GM23338 (cell line): ENCODE results near the gene SNUPN. TPM values are rescaled to one million over a fixed set of nuclear protein-coding genes. Genes with fewer than 3 reads are reported as not detected.

Experiments used
- ATAC-seq: fragments of 200-7000 bp; cut with Tn5 transposase; 3 replicates; pipeline ENCODE4 v1.9.1; 2020
- DNase-seq: peaks from one replicate; pipeline ENCODE4 v3.0.0-alpha.2; 2015; ENCODE audit warnings: low spot score
- H2AFZ ChIP-seq: fragments of 200-600 bp; sonication (generic); 2 replicates; pipeline ENCODE4 v1.8.0; 2016; ENCODE audit warnings: antibody characterized with exemption, mild to moderate bottlenecking, moderate library complexity
- H3F3A ChIP-seq: fragments of 200-600 bp; sonication (generic); replicated peaks from 2 replicates; pipeline ENCODE4 v1.8.0; 2017; ENCODE audit warnings: antibody characterized with exemption, mixed run types, low read depth
- H3K27ac ChIP-seq: fragments of 200-600 bp; sonication (generic); 2 replicates; pipeline ENCODE4 v1.6.1; 2016; ENCODE audit warnings: low read depth
- H3K27me3 ChIP-seq: fragments of 200-600 bp; sonication (generic); 2 replicates; pipeline ENCODE4 v1.8.0; 2016; ENCODE audit warnings: mild to moderate bottlenecking, mixed run types, moderate library complexity; ENCODE audit not compliant: insufficient read depth
- H3K36me3 ChIP-seq: fragments of 200-600 bp; sonication (generic); 2 replicates; pipeline ENCODE4 v1.8.0; 2016; ENCODE audit warnings: mild to moderate bottlenecking; ENCODE audit not compliant: insufficient read depth
- H3K4me1 ChIP-seq: fragments of 200-600 bp; sonication (generic); 2 replicates; pipeline ENCODE4 v1.8.0; 2016; ENCODE audit warnings: mild to moderate bottlenecking, moderate library complexity; ENCODE audit not compliant: insufficient read depth
- H3K4me2 ChIP-seq: fragments of 200-600 bp; sonication (generic); 2 replicates; pipeline ENCODE4 v1.7.1; 2017; ENCODE audit warnings: mixed run types
- H3K4me3 ChIP-seq: fragments of 200-600 bp; sonication (generic); 2 replicates; pipeline ENCODE4 v1.6.1; 2016; ENCODE audit warnings: mixed run types
- H3K79me2 ChIP-seq: fragments of 200-600 bp; sonication (generic); replicated peaks from 2 replicates; pipeline ENCODE4 v1.8.0; 2017; ENCODE audit warnings: mild to moderate bottlenecking; ENCODE audit not compliant: insufficient read depth
- H3K9me2 ChIP-seq: fragments of 200-600 bp; sonication (generic); 2 replicates; pipeline ENCODE4 v1.8.0; 2017; ENCODE audit not compliant: insufficient read depth
- H4K20me1 ChIP-seq: fragments of 200-600 bp; sonication (generic); replicated peaks from 2 replicates; pipeline ENCODE4 v1.8.0; 2017; ENCODE audit warnings: mild to moderate bottlenecking; ENCODE audit not compliant: insufficient read depth
- H3K27ac Mint-ChIP-seq: 2 replicates; pipeline ENCODE4 v1.8.0; 2020; ENCODE audit warnings: inconsistent platforms, mild to moderate bottlenecking, moderate library complexity, mixed read lengths
- H3K27me3 Mint-ChIP-seq: 3 replicates; pipeline ENCODE4 v1.8.0; 2022; ENCODE audit warnings: low read depth, mild to moderate bottlenecking, moderate library complexity, mixed read lengths, inconsistent platforms; ENCODE audit not compliant: insufficient read depth, poor library complexity
- H3K36me3 Mint-ChIP-seq: 3 replicates; pipeline ENCODE4 v1.8.0; 2021; ENCODE audit warnings: low read depth, mild to moderate bottlenecking, inconsistent platforms, moderate library complexity, mixed read lengths
- H3K4me1 Mint-ChIP-seq: 3 replicates; pipeline ENCODE4 v1.8.0; 2020; ENCODE audit warnings: mild to moderate bottlenecking, inconsistent platforms, mixed read lengths
- H3K4me3 Mint-ChIP-seq: 3 replicates; pipeline ENCODE4 v1.8.0; 2021; ENCODE audit warnings: moderate library complexity, mild to moderate bottlenecking, inconsistent platforms, mixed read lengths
- H3K9me3 Mint-ChIP-seq: 3 replicates; pipeline ENCODE4 v1.8.0; 2020; ENCODE audit warnings: moderate library complexity, mild to moderate bottlenecking, inconsistent platforms, mixed read lengths
- JUNB ChIP-seq: IDR thresholded peaks from one replicate; pipeline ENCODE4 v1.6.1; 2016; ENCODE audit warnings: antibody characterized with exemption; ENCODE audit not compliant: unreplicated experiment
- NANOG ChIP-seq: IDR thresholded peaks from 2 replicates; pipeline ENCODE4 v1.6.1; 2016; ENCODE audit warnings: antibody characterized with exemption, borderline replicate concordance
- POLR2AphosphoS5 ChIP-seq: IDR thresholded peaks from 2 replicates; pipeline ENCODE4 v1.6.1; 2016; ENCODE audit warnings: antibody characterized with exemption, low read depth
- ZNF114 ChIP-seq: fragments of 250-450 bp; sonication (Bioruptor Pico); IDR thresholded peaks from 2 replicates; pipeline ENCODE4 v1.5.0; 2020; ENCODE audit warnings: mild to moderate bottlenecking, moderate library complexity
- polyA plus RNA-seq: library from polyadenylated mRNA; unstranded; fragments of >200 nt; fragmentation: Nextera tagmentation; extraction: Ambion mirVana; gene quantifications from 2 replicates; pipeline ENCODE4 v1.2.1, GENCODE V29; 2016
- total RNA-seq: library from RNA; depleted of rRNA; stranded (reverse); fragments of >200 nt; shearing (Covaris generic); gene quantifications from 2 replicates; pipeline ENCODE4 v1.2.3, GENCODE V29; 2014
- TF ChIP-seq, protein P1 (sequence below): IDR thresholded peaks from one replicate; pipeline ENCODE4 v1.6.1; 2018; ENCODE audit warnings: antibody characterized with exemption; ENCODE audit not compliant: unreplicated experiment
- TF ChIP-seq, protein P2 (sequence below), 2 experiments: fragments of 200-600 bp in 1 of 2; sonication (generic) in 1 of 2; conservative IDR thresholded peaks; 2 replicates each; pipeline versions ENCODE4 v1.5.1 to v1.6.1; 2016 to 2017; ENCODE audit warnings: antibody characterized with exemption in 2 of 2, low read depth in 2 of 2, mild to moderate bottlenecking in 2 of 2, moderate library complexity in 1 of 2
- TF ChIP-seq, protein P3 (sequence below): fragments of 250-450 bp; sonication (Bioruptor Pico); IDR thresholded peaks from 2 replicates; pipeline ENCODE4 v1.5.0; 2020; ENCODE audit warnings: mild to moderate bottlenecking, moderate library complexity

The SNUPN gene
- total and polyA plus RNA-seq, 2 experiments from 2014 or later: 20.5 to 27.7 TPM

DNA sequence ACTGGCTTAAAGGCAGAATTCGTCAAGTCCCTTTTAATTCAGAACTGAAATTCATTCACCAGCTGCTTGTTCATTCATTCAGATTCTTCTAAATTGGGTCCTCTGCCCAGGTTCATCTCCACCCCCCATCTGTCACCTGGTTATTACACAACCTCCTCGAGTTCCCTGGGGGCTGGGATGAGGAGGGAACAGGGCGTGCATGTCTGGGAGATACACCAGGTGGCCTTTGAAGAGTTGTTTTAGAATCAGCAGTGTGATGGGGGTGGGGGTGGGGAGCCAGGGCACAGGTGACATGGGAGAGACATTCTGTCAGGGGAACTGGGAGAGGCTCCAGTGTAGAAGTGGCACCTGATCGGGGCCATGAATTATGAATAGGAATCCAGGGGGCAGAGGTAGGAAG, 30.4 kb upstream of the SNUPN start:
- Mint-ChIP-seq H3K4me3 (no peak overlapping the region; the same call in 2 of the 3 replicates), H3K27me3 (peaks cover 16% of the 10 kb centered on the region), H3K27ac (no peak overlapping the region), H3K36me3 (peaks cover 18% of the 10 kb centered on the region), H3K4me1 (peaks cover 37% of the 10 kb centered on the region), H3K9me3 (no peaks in the 10 kb centered on the region; the same call in 2 of the 3 replicates)
- Histone ChIP-seq H3K4me3 (no peak overlapping the region), H3K4me2 (no peak overlapping the region), H3F3A (0 out of 2 replicates have a peak, but pooled peaks cover 2% of the 10 kb centered on the region), H3K36me3 (no peaks in the 10 kb centered on the region; the same call in 1 of the 2 replicates), H3K9me2 (no peaks in the 10 kb centered on the region), H2AFZ (no peak overlapping the region), H3K27ac (no peak overlapping the region), H3K79me2 (peaks cover 47% of the 10 kb centered on the region), H4K20me1 (peaks cover 11% of the 10 kb centered on the region), H3K27me3 (no peaks in the 10 kb centered on the region), H3K4me1 (peaks cover under 1% of the 10 kb centered on the region; the same call in 1 of the 2 replicates)
- no peak for DNase-seq
- no peak for TF ChIP-seq NANOG
- TF ChIP-seq, protein P1, sequence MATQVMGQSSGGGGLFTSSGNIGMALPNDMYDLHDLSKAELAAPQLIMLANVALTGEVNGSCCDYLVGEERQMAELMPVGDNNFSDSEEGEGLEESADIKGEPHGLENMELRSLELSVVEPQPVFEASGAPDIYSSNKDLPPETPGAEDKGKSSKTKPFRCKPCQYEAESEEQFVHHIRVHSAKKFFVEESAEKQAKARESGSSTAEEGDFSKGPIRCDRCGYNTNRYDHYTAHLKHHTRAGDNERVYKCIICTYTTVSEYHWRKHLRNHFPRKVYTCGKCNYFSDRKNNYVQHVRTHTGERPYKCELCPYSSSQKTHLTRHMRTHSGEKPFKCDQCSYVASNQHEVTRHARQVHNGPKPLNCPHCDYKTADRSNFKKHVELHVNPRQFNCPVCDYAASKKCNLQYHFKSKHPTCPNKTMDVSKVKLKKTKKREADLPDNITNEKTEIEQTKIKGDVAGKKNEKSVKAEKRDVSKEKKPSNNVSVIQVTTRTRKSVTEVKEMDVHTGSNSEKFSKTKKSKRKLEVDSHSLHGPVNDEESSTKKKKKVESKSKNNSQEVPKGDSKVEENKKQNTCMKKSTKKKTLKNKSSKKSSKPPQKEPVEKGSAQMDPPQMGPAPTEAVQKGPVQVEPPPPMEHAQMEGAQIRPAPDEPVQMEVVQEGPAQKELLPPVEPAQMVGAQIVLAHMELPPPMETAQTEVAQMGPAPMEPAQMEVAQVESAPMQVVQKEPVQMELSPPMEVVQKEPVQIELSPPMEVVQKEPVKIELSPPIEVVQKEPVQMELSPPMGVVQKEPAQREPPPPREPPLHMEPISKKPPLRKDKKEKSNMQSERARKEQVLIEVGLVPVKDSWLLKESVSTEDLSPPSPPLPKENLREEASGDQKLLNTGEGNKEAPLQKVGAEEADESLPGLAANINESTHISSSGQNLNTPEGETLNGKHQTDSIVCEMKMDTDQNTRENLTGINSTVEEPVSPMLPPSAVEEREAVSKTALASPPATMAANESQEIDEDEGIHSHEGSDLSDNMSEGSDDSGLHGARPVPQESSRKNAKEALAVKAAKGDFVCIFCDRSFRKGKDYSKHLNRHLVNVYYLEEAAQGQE: no peak
- TF ChIP-seq, protein P2, sequence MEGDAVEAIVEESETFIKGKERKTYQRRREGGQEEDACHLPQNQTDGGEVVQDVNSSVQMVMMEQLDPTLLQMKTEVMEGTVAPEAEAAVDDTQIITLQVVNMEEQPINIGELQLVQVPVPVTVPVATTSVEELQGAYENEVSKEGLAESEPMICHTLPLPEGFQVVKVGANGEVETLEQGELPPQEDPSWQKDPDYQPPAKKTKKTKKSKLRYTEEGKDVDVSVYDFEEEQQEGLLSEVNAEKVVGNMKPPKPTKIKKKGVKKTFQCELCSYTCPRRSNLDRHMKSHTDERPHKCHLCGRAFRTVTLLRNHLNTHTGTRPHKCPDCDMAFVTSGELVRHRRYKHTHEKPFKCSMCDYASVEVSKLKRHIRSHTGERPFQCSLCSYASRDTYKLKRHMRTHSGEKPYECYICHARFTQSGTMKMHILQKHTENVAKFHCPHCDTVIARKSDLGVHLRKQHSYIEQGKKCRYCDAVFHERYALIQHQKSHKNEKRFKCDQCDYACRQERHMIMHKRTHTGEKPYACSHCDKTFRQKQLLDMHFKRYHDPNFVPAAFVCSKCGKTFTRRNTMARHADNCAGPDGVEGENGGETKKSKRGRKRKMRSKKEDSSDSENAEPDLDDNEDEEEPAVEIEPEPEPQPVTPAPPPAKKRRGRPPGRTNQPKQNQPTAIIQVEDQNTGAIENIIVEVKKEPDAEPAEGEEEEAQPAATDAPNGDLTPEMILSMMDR (conservative IDR thresholded peaks at IDR 0.05; ENCODE audit: low read depth in 2 of 2): no peak
- no peak for TF ChIP-seq ZNF114 (CRISPR knock-in tag)
- ATAC-seq: no peak

DNA sequence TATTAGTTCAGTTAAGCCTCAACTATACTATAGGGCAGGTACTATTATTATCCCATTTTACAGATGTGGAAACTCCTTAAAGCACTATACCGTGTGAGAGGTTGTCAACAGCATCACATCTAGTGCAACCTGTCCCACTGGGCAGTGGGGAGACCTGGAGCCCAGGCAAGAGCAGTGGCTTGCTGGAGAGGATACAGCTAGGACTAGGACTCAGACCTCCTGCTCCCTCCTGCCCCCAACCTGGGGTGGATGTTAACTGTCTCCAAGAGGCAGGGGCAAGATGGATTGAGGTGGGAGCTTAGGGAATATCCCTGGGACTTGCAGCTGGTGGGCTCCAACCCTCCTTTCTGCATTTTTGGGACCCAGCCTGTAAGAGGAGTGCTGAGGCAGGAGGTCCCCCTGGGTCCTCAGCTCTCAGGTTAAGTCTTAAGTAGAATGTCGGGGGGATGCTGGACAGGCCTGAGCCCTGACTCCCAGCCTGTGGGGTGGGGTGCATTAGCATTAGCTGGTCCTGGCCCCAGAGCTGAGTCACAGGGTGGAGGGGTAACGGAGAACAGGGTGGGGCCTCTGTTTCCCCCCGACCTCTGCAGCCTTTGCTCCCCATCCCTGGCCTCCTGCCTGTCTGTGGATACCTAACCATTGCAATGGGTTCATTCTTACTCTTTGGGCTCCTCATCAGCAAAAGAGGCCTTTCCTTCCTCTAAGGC, 28.8 kb upstream of the SNUPN start:
- no peaks in the 10 kb centered on the region; the same call in 1 of the 2 replicates for H3K36me3 ChIP-seq
- H3K4me2 ChIP-seq: no peak overlapping the region
- H4K20me1 ChIP-seq: peaks cover 19% of the 10 kb centered on the region
- no peaks in the 10 kb centered on the region for H3K9me2 ChIP-seq
- H3F3A ChIP-seq: 0 out of 2 replicates have a peak, but pooled peaks cover 3% of the 10 kb centered on the region
- no peak overlapping the region for H3K4me3 Mint-ChIP-seq
- peaks cover 20% of the 10 kb centered on the region for H3K27me3 Mint-ChIP-seq
- ATAC-seq (no peak), DNase-seq (no peak)
- peaks cover 47% of the 10 kb centered on the region for H3K4me1 Mint-ChIP-seq
- peaks cover 12% of the 10 kb centered on the region for H3K4me1 ChIP-seq
- no peaks in the 10 kb centered on the region for H3K27me3 ChIP-seq
- H3K4me3 ChIP-seq: no peak overlapping the region
- H3K9me3 Mint-ChIP-seq: no peaks in the 10 kb centered on the region
- H3K36me3 Mint-ChIP-seq: peaks cover 29% of the 10 kb centered on the region
- H3K79me2 ChIP-seq: peaks cover 62% of the 10 kb centered on the region
- H3K27ac ChIP-seq: no peak overlapping the region
- H2AFZ ChIP-seq: no peak overlapping the region
- H3K27ac Mint-ChIP-seq: no peak overlapping the region
- TF ChIP-seq JUNB: no peak
- TF ChIP-seq NANOG: no peak
- TF ChIP-seq, protein P3, sequence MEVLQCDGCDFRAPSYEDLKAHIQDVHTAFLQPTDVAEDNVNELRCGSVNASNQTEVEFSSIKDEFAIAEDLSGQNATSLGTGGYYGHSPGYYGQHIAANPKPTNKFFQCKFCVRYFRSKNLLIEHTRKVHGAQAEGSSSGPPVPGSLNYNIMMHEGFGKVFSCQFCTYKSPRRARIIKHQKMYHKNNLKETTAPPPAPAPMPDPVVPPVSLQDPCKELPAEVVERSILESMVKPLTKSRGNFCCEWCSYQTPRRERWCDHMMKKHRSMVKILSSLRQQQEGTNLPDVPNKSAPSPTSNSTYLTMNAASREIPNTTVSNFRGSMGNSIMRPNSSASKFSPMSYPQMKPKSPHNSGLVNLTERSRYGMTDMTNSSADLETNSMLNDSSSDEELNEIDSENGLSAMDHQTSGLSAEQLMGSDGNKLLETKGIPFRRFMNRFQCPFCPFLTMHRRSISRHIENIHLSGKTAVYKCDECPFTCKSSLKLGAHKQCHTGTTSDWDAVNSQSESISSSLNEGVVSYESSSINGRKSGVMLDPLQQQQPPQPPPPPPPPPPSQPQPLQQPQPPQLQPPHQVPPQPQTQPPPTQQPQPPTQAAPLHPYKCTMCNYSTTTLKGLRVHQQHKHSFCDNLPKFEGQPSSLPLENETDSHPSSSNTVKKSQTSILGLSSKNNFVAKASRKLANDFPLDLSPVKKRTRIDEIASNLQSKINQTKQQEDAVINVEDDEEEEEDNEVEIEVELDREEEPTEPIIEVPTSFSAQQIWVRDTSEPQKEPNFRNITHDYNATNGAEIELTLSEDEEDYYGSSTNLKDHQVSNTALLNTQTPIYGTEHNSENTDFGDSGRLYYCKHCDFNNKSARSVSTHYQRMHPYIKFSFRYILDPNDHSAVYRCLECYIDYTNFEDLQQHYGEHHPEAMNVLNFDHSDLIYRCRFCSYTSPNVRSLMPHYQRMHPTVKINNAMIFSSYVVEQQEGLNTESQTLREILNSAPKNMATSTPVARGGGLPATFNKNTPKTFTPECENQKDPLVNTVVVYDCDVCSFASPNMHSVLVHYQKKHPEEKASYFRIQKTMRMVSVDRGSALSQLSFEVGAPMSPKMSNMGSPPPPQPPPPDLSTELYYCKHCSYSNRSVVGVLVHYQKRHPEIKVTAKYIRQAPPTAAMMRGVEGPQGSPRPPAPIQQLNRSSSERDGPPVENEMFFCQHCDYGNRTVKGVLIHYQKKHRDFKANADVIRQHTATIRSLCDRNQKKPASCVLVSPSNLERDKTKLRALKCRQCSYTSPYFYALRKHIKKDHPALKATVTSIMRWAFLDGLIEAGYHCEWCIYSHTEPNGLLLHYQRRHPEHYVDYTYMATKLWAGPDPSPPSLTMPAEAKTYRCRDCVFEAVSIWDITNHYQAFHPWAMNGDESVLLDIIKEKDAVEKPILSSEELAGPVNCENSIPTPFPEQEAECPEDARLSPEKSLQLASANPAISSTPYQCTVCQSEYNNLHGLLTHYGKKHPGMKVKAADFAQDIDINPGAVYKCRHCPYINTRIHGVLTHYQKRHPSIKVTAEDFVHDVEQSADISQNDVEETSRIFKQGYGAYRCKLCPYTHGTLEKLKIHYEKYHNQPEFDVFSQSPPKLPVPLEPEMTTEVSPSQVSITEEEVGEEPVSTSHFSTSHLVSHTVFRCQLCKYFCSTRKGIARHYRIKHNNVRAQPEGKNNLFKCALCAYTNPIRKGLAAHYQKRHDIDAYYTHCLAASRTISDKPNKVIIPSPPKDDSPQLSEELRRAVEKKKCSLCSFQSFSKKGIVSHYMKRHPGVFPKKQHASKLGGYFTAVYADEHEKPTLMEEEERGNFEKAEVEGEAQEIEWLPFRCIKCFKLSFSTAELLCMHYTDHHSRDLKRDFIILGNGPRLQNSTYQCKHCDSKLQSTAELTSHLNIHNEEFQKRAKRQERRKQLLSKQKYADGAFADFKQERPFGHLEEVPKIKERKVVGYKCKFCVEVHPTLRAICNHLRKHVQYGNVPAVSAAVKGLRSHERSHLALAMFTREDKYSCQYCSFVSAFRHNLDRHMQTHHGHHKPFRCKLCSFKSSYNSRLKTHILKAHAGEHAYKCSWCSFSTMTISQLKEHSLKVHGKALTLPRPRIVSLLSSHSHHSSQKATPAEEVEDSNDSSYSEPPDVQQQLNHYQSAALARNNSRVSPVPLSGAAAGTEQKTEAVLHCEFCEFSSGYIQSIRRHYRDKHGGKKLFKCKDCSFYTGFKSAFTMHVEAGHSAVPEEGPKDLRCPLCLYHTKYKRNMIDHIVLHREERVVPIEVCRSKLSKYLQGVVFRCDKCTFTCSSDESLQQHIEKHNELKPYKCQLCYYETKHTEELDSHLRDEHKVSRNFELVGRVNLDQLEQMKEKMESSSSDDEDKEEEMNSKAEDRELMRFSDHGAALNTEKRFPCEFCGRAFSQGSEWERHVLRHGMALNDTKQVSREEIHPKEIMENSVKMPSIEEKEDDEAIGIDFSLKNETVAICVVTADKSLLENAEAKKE (CRISPR knock-in tag): no peak
- TF ChIP-seq POLR2AphosphoS5: no peak
